GM21367 (cell line): ENCODE results near the gene FUS.

Experiments
- ATAC-seq: cut with Tn5 transposase; IDR thresholded peaks from one replicate; pipeline ENCODE4 v1.9.1; 2021; ENCODE audit not compliant: unreplicated experiment

FUS gene

GRCh38 chr16:31200821-31201568 lies 21.1 kb downstream of the FUS start:
- ATAC-seq: no peak

GRCh38 chr16:31201582-31202413 lies 21.9 kb downstream of the FUS start:
- ATAC-seq: no peak

- no peak for ATAC-seq
Observed at GRCh38 chr16:31202414-31203375, 22.8 kb downstream of the FUS start, which contains the start of gene PYCARD. TSS of gene PYCARD (minus strand) at chr16:31202760. CDS start at chr16:31202690, 70 bp downstream.

GRCh38 chr16:31204871-31205666 lies 25.1 kb downstream of the FUS start:
- ATAC-seq: no peak

GRCh38 chr16:31206776-31207175 lies 26.8 kb downstream of the FUS start:
- no peak for ATAC-seq

GRCh38 chr16:31213342-31213741 lies 33.4 kb downstream of the FUS start:
- no peak for ATAC-seq

GRCh38 chr16:31213877-31214707 lies 34.2 kb downstream of the FUS start, which contains the start of gene TRIM72:
TSS of gene TRIM72 (plus strand) at chr16:31214119. CDS start at chr16:31214739, 620 bp downstream.
- no peak for ATAC-seq

GRCh38 chr16:31214708-31215286 lies 34.9 kb downstream of the FUS start:
- no peak for ATAC-seq

GRCh38 chr16:31215287-31216162 lies 35.6 kb downstream of the FUS start:
- ATAC-seq: no peak

- ATAC-seq: no peak
Observed at GRCh38 chr16:31216422-31217135, 36.6 kb downstream of the FUS start, which contains the start of gene PYDC1. TSS of gene PYDC1 (minus strand) at chr16:31217135. CDS start at chr16:31217028, 107 bp downstream.

- no peak for ATAC-seq
Observed at GRCh38 chr16:31217136-31217530, 37.2 kb downstream of the FUS start.

GRCh38 chr16:31219154-31219741 lies 39.3 kb downstream of the FUS start:
- ATAC-seq: no peak

GRCh38 chr16:31221357-31222160 lies 41.6 kb downstream of the FUS start:
- ATAC-seq: no peak

- no peak for ATAC-seq
Observed at GRCh38 chr16:31223044-31223443, 43.1 kb downstream of the FUS start.

- ATAC-seq: no peak
Observed at GRCh38 chr16:31224092-31224955, 44.4 kb downstream of the FUS start.
